ENCODE results near the gene OR52J3.

Gene OR52J3

DNA sequence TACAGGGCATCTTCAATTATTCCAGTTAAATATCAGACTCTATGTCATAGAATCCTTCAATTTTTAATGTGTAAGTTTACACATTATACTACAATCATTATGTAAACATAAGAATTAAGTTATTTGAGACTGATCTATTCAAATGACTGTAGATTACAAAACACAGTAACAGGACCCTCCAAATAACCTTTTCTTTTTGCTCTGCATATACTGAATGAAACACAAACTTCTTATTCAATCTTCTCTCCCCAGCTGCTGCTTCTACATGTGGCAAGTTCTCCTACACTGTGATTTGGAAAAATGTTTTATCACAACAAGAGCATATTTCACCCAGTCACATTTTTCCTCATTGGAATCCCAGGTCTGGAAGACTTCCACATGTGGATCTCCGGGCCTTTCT lies at the start of gene OR52J3:
Gene OR52J3 (plus strand): TSS at position 301 of the 400 bp plus-strand sequence. CDS start 0 bp downstream, at position 301.
- TF ChIP-seq, protein P1, sequence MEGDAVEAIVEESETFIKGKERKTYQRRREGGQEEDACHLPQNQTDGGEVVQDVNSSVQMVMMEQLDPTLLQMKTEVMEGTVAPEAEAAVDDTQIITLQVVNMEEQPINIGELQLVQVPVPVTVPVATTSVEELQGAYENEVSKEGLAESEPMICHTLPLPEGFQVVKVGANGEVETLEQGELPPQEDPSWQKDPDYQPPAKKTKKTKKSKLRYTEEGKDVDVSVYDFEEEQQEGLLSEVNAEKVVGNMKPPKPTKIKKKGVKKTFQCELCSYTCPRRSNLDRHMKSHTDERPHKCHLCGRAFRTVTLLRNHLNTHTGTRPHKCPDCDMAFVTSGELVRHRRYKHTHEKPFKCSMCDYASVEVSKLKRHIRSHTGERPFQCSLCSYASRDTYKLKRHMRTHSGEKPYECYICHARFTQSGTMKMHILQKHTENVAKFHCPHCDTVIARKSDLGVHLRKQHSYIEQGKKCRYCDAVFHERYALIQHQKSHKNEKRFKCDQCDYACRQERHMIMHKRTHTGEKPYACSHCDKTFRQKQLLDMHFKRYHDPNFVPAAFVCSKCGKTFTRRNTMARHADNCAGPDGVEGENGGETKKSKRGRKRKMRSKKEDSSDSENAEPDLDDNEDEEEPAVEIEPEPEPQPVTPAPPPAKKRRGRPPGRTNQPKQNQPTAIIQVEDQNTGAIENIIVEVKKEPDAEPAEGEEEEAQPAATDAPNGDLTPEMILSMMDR (IDR thresholded peaks at IDR 0.05) = no peak

DNA sequence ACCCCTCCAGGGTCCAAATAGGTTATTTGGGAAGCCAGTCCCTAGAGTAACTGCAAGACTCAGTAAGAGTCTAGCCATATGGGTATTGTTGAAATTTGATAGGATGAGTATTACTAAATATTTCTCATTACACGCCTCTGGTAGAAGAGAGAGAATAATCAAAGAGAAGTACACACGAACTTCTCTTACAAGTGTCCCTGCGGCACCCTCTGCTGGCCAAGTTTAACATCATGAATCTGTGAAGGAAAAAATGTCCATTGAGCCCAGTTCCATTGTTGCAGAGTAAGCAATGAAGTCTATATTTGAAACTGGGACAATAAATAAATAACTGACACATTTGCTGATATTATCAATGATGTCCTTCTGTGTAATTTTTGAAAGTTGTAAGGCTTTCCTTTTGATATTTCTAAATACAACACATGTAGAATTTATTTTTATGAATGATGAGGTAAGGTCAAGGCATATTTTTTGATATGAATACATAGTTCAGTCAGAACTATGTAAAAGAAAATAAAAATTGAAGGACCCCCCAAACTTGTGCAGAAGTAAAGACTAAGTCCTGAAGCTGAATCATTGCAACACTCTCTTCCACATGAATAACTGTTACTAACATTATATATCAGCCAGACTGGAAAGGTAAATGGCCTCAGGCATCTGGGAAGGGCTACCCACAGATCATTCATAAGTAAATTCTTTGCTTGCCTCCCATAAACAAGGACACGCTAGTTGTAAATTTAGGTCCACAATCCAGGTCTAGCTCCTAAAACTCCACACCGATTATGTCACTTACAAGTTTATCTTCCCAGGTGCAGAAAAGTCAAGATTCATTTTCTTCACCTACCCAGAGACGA lies 41.7 kb upstream of the OR52J3 start:
- TF ChIP-seq, protein P1 (IDR thresholded peaks at IDR 0.05) = peak; percentile 73

DNA sequence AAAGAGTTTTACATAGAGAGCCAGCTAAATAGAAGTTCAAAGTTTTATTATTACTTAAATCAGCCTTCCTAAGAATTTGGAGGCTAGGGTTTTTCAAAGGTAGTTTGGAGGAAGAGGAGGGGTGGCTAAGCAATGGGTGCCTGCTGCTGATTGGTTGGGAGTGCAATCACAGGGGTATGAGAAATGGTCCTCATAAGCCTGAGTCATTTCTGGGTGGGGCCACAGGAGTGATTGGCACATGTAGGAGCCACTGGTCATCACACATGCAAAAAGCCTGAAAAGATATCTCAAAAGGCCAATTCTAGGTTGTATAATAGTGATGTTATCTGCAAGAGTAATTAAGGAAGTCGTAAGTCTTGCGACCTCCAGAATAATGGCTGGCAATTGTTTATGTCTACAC lies 38.8 kb upstream of the OR52J3 start:
- TF ChIP-seq, protein P1 (IDR thresholded peaks at IDR 0.05) = no peak

DNA sequence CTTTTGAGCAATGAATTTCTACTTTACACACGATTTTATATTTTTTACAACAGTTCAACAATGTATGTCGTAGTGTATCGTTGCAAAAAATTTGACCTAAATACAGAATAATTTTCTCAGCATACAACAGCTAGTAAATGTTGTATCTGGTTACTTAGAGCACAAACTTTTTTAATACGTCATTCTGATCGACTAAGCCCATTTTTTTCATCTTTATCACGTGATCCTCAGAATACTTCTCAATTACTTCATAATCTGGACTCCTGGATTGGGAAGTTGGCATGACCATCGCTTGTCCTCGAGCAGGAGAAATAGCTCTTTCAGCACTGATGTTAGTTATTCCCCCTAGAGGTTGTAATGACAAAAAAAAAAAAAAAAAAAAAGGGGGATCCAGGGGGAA lies 35.1 kb upstream of the OR52J3 start:
- TF ChIP-seq, protein P1 (IDR thresholded peaks at IDR 0.05) = no peak

DNA sequence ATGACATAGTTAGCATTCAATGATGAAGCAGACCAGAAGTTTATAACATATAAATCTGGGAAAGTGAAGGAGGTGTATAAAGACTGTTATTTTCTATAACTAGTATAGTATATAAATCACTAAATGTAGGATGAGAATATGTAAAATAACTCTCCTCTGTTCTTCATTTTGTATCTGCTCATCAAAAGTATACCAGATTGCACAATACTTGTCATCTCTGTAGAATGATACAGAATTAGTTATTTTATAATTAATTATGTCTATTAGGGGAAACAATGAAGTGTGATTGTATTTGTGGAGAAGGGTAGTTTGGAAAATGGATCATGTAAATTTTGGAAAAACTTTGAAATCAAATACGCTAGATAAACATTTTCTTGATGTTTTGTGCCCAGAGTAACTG lies 33.3 kb upstream of the OR52J3 start:
- TF ChIP-seq, protein P1 (IDR thresholded peaks at IDR 0.05) = no peak

DNA sequence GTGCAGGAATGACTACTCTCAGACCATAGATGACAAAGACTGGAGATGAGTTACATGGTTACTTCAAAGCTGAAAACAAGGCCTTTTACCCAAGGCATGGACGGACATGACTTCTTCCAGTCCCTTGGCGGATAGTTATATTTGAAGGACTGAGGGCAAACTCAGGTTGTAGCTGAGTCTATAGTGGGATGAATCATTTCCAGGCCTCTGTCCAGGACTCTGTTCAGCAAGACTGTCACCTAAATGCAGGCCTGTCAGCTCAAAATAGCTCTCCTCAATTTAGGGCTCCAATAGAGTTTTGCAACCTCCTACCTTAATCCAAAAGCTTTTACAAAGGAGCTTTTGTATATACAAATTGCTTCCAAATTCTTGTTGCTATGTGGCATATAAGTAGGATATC lies 24.3 kb upstream of the OR52J3 start:
- TF ChIP-seq, protein P1 (IDR thresholded peaks at IDR 0.05) = no peak

DNA sequence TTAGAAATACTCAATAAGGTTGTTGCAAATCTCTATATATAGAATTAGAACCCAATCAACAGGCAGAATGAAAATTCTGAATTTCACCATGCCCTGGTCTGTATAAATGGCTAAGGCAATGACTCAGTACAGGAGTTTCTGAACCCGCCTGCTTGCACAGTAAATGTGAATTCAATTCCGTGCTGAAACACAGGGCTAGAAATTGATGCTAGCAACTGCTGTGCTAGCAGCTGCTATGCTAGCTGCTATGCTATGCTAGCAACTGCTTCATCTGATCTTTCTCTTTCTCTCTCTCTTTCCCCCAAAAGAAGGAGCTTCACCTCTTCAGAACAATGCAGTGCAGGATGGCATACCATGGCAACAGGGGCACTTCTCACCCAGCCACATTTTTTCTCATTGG lies 9.7 kb upstream of the OR52J3 start:
- TF ChIP-seq, protein P1 (IDR thresholded peaks at IDR 0.05) = no peak
